GM18951 (cell line): Measurements from ENCODE around the gene RUNX2.

ENCODE experiments used
- POLR2A ChIP-seq: IDR thresholded peaks from 4 replicates; pipeline ENCODE4 v1.6.1; 2011; ENCODE audit warnings: mild to moderate bottlenecking; ENCODE audit not compliant: insufficient read length, insufficient read depth; ENCODE audit errors: extremely low read depth
- in situ Hi-C: fragments of 300-500 bp; cut with MboI; formaldehyde crosslinking; loops from one replicate; pipeline ENCODE4 v1.12.0; 2022; ENCODE audit warnings: low sequenced_read_pairs, mixed read lengths, inconsistent platforms; ENCODE audit not compliant: unreplicated experiment

The RUNX2 gene

GRCh38 chr6:45533386-45533785 is 205.3 kb downstream of the RUNX2 start:
- in situ Hi-C loops: no loop called here
- no peak for TF ChIP-seq POLR2A

GRCh38 chr6:45535933-45536332 is 207.8 kb downstream of the RUNX2 start:
- no peak for TF ChIP-seq POLR2A
- in situ Hi-C loops: no loop called here

GRCh38 chr6:45537539-45537938 is 209.4 kb downstream of the RUNX2 start:
- TF ChIP-seq POLR2A: no peak
- in situ Hi-C loops: no loop called here

GRCh38 chr6:45538641-45539547 is 210.8 kb downstream of the RUNX2 start:
- in situ Hi-C loops: no loop called here
- no peak for TF ChIP-seq POLR2A

GRCh38 chr6:45540375-45540920 is 212.3 kb downstream of the RUNX2 start:
- in situ Hi-C loops: no loop called here
- no peak for TF ChIP-seq POLR2A

- no peak for TF ChIP-seq POLR2A
- in situ Hi-C loops: no loop called here
Observed at GRCh38 chr6:45541934-45542333, 213.8 kb downstream of the RUNX2 start.

- no peak for TF ChIP-seq POLR2A
- in situ Hi-C loops: no loop called here
Observed at GRCh38 chr6:45543298-45544235, 215.4 kb downstream of the RUNX2 start.

- no peak for TF ChIP-seq POLR2A
- in situ Hi-C loops: no loop called here
Observed at GRCh38 chr6:45545416-45545815, 217.3 kb downstream of the RUNX2 start.

GRCh38 chr6:45548657-45549515 is 220.8 kb downstream of the RUNX2 start:
- TF ChIP-seq POLR2A: no peak
- in situ Hi-C loops: no loop called here

- in situ Hi-C loops: no loop called here
Observed at GRCh38 chr6:45552536-45552935, 224.4 kb downstream of the RUNX2 start.

GRCh38 chr6:45553730-45554344 is 225.7 kb downstream of the RUNX2 start:
- TF ChIP-seq POLR2A: no peak
- in situ Hi-C loops: no loop called here

More at GRCh38 chr6:45552536-45552935, 224.4 kb downstream of the RUNX2 start:
- no peak for TF ChIP-seq POLR2A

- in situ Hi-C loops: no loop called here
- no peak for TF ChIP-seq POLR2A
Observed at GRCh38 chr6:45554591-45554990, 226.5 kb downstream of the RUNX2 start.
